Measurements from ENCODE around the gene ERBB4. TPM values are rescaled to one million over a fixed set of nuclear protein-coding genes. Genes with fewer than 3 reads are reported as not detected.

Gene ERBB4
- total RNA-seq, 2 experiments from 2014 or later = not detected

GRCh38 chr2:211836409-211836808 lies 702.2 kb downstream of the ERBB4 start:
- Histone ChIP-seq H3K36me3 (ENCODE audit: insufficient read depth, low read length) (no peaks in the 10 kb centered on the region), H3K27me3 (ENCODE audit: control insufficient read depth in 1 of 2, insufficient read depth in 2 of 2, low read length in 2 of 2) (no peaks in the 10 kb centered on the region), H3K9me3 (ENCODE audit: control insufficient read depth in 1 of 2, insufficient read depth in 1 of 2, low read length in 2 of 2) (no peaks in the 10 kb centered on the region), H3K27ac (ENCODE audit: low read depth in 1 of 2, low read length in 2 of 2) (no peak overlapping the region), H3K4me3 (ENCODE audit: low read length) (no peak overlapping the region), H3K4me1 (ENCODE audit: insufficient read depth, low read length) (no peaks in the 10 kb centered on the region)
- ChIA-PET CTCF (no interaction called here), POLR2A (no interaction called here)
- Mint-ChIP-seq H3K27me3 (no peaks in the 10 kb centered on the region), H3K27ac (no peak overlapping the region), H3K4me3 (no peak overlapping the region), H3K9me3 (no peaks in the 10 kb centered on the region), H3K36me3 (ENCODE audit: low read depth) (no peaks in the 10 kb centered on the region), H3K4me1 (ENCODE audit: low read depth) (no peaks in the 10 kb centered on the region)
- intact Hi-C loops (cut with DNase I, micrococcal nuclease) = no loop called here
- DNase-seq (no peak), ATAC-seq (ENCODE audit: poor library complexity) (no peak)
- no peak for TF ChIP-seq CTCF (IDR thresholded peaks at IDR 0.05)

- ChIA-PET POLR2A (no interaction called here), CTCF (no interaction called here)
- DNase-seq = no peak
- H3K27me3 Mint-ChIP-seq = no peaks in the 10 kb centered on the region
- intact Hi-C loops (cut with DNase I, micrococcal nuclease) = no loop called here
- H3K36me3 Mint-ChIP-seq (ENCODE audit: low read depth) = no peaks in the 10 kb centered on the region
- TF ChIP-seq CTCF (IDR thresholded peaks at IDR 0.05) = no peak
- H3K9me3 Mint-ChIP-seq = no peaks in the 10 kb centered on the region
- H3K4me3 Mint-ChIP-seq = no peak overlapping the region
- H3K4me1 Mint-ChIP-seq (ENCODE audit: low read depth) = no peaks in the 10 kb centered on the region
- ATAC-seq (ENCODE audit: poor library complexity) = no peak
- H3K9me3 ChIP-seq (ENCODE audit: control insufficient read depth in 1 of 2, insufficient read depth in 1 of 2, low read length in 2 of 2) = no peaks in the 10 kb centered on the region
- no peak overlapping the region for H3K27ac Mint-ChIP-seq
- no peak overlapping the region for H3K27ac ChIP-seq (ENCODE audit: low read depth in 1 of 2, low read length in 2 of 2)
- H3K4me1 ChIP-seq (ENCODE audit: insufficient read depth, low read length) = no peaks in the 10 kb centered on the region
- H3K36me3 ChIP-seq (ENCODE audit: insufficient read depth, low read length) = no peaks in the 10 kb centered on the region
- H3K4me3 ChIP-seq (ENCODE audit: low read length) = no peak overlapping the region
- no peaks in the 10 kb centered on the region for H3K27me3 ChIP-seq (ENCODE audit: control insufficient read depth in 1 of 2, insufficient read depth in 2 of 2, low read length in 2 of 2)
Measured at GRCh38 chr2:211835695-211836094, 702.9 kb downstream of the ERBB4 start.

GRCh38 chr2:211833582-211834279 lies 704.9 kb downstream of the ERBB4 start:
- POLR2A ChIA-PET = no interaction called here
- Histone ChIP-seq H3K27me3 (ENCODE audit: control insufficient read depth in 1 of 2, insufficient read depth in 2 of 2, low read length in 2 of 2) (no peaks in the 10 kb centered on the region), H3K27ac (ENCODE audit: low read depth in 1 of 2, low read length in 2 of 2) (no peak overlapping the region), H3K36me3 (ENCODE audit: insufficient read depth, low read length) (no peaks in the 10 kb centered on the region), H3K4me3 (ENCODE audit: low read length) (no peak overlapping the region), H3K9me3 (ENCODE audit: control insufficient read depth in 1 of 2, insufficient read depth in 1 of 2, low read length in 2 of 2) (no peaks in the 10 kb centered on the region), H3K4me1 (ENCODE audit: insufficient read depth, low read length) (no peaks in the 10 kb centered on the region)
- no peaks in the 10 kb centered on the region for H3K27me3 Mint-ChIP-seq
- no peak for TF ChIP-seq CTCF (IDR thresholded peaks at IDR 0.05)
- DNase-seq = no peak
- no peak for ATAC-seq (ENCODE audit: poor library complexity)
- CTCF ChIA-PET = no interaction called here
- no peak overlapping the region for H3K4me3 Mint-ChIP-seq
- H3K4me1 Mint-ChIP-seq (ENCODE audit: low read depth) = no peaks in the 10 kb centered on the region
- H3K36me3 Mint-ChIP-seq (ENCODE audit: low read depth) = no peaks in the 10 kb centered on the region
- no peaks in the 10 kb centered on the region for H3K9me3 Mint-ChIP-seq
- no peak overlapping the region for H3K27ac Mint-ChIP-seq
- intact Hi-C loops (cut with DNase I, micrococcal nuclease) = no loop called here

Data from CD4-positive, alpha-beta T cell (primary cell).